ENCODE data around the gene CCDC88C.

Gene CCDC88C

DNA sequence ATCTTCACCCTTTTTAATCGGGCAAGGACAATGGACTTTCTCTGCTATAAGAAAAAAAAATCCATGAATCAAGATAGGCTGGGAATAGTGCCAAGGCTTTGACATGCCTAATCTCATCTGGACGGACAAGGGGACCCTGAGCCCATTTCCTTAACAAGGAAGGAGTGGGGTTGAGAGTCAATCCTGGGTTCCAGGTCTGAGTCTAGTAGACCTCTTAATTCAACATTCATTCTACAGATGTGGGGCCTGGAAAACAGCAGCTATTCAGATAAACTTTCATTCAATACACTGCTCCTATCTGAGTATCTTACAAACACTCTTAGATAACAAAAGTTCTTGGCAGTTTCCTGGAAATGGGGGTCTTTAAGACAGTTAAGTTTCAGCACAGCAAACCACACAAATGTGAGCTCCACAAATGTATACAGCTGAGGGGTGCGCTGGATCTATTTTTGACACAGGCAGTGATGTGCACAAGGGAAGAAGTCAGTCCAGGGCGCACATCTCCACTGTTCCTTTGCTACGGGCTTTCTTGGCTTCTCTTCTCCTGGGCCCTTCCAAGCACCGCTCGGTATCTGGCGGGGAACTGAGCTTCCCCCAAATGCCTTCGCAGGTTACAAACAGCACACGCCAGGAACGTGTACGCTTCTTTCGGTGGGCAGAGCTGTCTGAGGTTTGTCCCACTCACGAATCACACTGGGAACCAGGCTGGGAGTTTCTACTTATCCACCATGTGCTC lies 90.9 kb downstream of the CCDC88C start:
- no peak for DNase-seq (ENCODE audit: low read depth)
- TF ChIP-seq, protein P1, sequence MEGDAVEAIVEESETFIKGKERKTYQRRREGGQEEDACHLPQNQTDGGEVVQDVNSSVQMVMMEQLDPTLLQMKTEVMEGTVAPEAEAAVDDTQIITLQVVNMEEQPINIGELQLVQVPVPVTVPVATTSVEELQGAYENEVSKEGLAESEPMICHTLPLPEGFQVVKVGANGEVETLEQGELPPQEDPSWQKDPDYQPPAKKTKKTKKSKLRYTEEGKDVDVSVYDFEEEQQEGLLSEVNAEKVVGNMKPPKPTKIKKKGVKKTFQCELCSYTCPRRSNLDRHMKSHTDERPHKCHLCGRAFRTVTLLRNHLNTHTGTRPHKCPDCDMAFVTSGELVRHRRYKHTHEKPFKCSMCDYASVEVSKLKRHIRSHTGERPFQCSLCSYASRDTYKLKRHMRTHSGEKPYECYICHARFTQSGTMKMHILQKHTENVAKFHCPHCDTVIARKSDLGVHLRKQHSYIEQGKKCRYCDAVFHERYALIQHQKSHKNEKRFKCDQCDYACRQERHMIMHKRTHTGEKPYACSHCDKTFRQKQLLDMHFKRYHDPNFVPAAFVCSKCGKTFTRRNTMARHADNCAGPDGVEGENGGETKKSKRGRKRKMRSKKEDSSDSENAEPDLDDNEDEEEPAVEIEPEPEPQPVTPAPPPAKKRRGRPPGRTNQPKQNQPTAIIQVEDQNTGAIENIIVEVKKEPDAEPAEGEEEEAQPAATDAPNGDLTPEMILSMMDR (IDR thresholded peaks at IDR 0.05; ENCODE audit: control insufficient read depth, insufficient read depth, low read depth, low read length, missing control alignments): no peak
- H3K4me3 ChIP-seq (ENCODE audit: control insufficient read depth, low read depth, low read length): no peak overlapping the region

DNA sequence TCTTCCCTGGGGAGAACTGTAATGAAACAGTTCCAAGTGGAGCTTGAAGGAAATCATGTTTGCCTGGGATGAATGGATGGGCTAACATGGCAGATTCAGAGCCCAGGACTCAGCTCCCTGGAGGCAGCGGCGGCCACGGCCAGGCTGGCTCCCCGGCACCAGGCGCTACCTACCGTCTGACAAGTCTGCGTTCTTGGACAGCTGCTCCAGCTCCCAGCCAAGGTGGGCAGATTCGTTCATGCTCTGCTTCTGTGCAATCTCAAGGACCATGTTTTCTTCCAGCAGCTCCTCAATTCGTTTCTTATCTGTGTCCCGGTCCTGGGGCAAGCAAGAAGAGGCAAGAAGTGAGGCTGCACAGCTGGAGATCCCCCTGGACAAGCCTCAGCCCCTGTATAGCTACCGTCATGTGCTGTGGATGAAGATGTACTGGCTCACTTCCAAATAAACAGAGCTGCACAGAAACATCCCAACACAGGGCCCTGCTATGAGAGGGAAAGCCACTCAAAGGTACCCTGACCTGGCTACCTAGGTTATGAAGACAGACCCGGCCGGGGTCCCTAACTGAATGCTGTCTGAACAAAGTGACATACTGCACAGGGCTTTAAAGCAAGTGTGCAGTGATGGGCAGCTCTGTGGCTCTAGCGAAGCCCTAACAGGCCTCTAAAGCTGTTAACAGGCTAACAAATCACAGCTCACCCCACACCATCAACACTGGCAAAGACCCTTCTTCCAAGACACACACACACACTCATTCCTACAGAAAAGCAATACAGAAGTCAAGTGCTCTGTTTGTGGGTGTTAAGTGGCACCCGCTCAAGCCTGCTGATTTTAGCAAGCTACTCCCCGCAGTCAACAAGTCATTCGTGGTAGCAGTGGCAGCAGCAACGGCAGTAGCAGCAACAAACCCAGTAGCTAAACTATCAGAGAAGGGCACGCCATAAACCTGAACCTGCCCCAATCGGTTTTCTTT lies 92.7 kb downstream of the CCDC88C start:
- H3K4me3 ChIP-seq (ENCODE audit: control insufficient read depth, low read depth, low read length): no peak overlapping the region
- no peak for DNase-seq (ENCODE audit: low read depth)
- TF ChIP-seq, protein P1 (IDR thresholded peaks at IDR 0.05; ENCODE audit: control insufficient read depth, insufficient read depth, low read depth, low read length, missing control alignments): no peak

DNA sequence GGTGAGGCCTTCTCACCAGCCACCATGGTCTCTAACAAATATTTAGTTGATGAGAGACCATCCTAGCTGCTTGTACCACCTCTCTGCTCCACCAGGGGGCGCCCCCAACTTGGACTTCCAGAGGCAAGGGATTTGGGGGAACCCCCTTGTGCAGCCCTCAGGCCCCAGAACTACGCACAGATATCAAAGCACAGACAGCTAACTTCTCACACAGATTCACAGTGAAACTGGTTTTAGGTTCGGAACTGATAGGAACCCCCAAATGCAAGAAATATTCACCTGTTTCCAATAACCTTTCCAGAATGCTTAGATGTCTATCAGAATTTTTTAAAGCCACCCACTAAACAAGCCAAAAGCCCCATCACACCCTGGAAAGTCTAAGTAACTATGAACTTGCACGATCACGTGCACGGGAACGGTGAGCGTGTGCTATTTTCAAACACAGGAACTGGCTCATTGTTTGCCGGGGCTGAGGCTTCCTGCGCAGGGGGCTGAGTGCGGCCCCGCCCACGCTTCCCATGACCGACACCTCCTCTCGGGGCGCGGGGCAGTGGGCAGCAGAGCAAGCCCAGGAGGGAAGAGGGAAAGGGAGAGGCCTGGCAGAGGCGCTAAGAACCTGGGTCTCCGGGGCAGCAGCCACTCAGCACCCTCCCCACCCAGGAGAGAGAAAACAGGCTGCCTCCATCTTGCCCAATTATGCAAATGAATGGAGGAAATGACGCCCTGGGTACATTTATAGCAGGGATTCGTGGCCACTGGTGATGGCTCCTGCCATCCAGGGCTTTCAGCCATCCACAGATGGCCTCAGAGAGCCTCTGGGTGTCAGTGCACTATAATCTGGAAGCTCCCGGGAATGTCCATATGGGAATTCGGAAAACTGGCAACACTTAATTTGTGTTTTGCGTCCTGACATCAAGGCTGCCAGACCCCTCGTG lies 93.7 kb downstream of the CCDC88C start:
- H3K4me3 ChIP-seq (ENCODE audit: control insufficient read depth, low read depth, low read length): peak overlapping the region; percentile 23
- TF ChIP-seq, protein P1 (IDR thresholded peaks at IDR 0.05; ENCODE audit: control insufficient read depth, insufficient read depth, low read depth, low read length, missing control alignments): peak; percentile 96
- peak; percentile 25 for DNase-seq (ENCODE audit: low read depth)

DNA sequence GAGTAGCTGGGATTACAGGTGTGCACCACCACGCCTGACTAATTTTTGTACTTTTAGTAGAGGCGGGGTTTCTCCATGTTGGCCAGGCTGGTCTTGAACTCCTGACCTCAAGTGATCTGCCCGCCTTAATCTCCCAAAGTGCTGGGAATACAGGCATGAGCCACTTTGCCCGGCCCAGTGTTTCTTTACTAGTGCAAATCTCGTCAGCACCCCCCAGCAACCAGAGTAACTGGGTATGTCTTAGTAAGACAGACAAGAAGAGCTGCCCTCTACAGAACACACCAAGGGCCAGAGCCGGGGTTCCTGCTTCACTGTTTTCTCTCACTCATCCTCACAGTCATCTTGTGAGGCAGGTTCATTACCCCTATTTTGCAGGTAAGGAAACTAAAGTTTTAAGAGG lies 94.6 kb downstream of the CCDC88C start:
- TF ChIP-seq, protein P1 (IDR thresholded peaks at IDR 0.05; ENCODE audit: control insufficient read depth, insufficient read depth, low read depth, low read length, missing control alignments): no peak
- DNase-seq (ENCODE audit: low read depth): no peak
- H3K4me3 ChIP-seq (ENCODE audit: control insufficient read depth, low read depth, low read length): no peak overlapping the region

DNA sequence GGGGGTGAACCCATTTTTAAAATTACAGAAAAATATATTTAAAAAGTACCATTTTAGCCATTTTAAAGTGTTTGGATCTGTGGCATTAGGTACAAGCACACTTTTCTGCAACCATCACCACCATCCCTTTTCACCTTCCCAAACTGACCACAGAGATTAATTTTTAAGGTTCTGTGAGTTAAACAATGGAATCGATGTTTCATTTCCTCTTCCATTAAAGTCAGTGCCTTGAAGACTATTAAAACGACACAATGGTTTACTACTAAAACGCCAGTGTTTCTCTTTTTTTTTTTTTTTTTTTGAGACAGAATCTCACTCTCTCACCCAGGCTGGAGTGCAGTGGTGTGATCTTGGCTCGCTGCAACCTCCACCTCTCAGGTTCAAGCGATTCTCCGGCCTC lies 95.0 kb downstream of the CCDC88C start:
- H3K4me3 ChIP-seq (ENCODE audit: control insufficient read depth, low read depth, low read length): no peak overlapping the region
- DNase-seq (ENCODE audit: low read depth): no peak
- TF ChIP-seq, protein P1 (IDR thresholded peaks at IDR 0.05; ENCODE audit: control insufficient read depth, insufficient read depth, low read depth, low read length, missing control alignments): no peak

DNA sequence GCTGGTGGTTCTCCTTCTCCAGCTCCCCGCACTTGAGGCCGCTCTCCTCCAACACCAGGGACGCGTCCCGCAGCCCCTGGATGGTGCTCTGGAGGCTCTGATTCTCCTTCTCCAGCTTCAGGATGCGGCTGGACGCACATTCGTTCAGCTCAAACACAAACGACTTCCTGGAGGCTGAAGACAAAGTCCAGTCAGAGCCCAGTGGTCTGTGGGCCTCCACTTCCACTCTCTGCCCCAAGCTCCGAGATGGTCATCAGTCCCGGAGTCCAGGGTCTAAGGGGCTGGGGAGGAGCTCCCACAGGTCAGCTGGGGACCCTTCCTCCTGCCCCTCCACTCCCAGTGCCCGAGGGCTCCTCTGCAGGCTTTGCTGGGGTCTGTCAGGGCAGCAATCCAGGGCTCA lies 96.5 kb downstream of the CCDC88C start:
- no peak for DNase-seq (ENCODE audit: low read depth)
- no peak overlapping the region for H3K4me3 ChIP-seq (ENCODE audit: control insufficient read depth, low read depth, low read length)
- TF ChIP-seq, protein P1 (IDR thresholded peaks at IDR 0.05; ENCODE audit: control insufficient read depth, insufficient read depth, low read depth, low read length, missing control alignments): no peak

Data from AG09309 (cell line).